Stimulated activated naive CD8-positive, alpha-beta T cell treated with anti-CD3 and anti-CD28 coated beads, Interleukin-15, Interleukin-2, amounts not matched to agents 100 ng/mL and 50 ng/mL, for 24 hours (primary cell): Measurements from ENCODE around the gene INKA2.

Experiments
- H3K27ac Mint-ChIP-seq: one replicate; pipeline ENCODE4 v1.8.0; 2021; ENCODE audit warnings: mild to moderate bottlenecking, mixed read lengths
- H3K27me3 Mint-ChIP-seq: one replicate; pipeline ENCODE4 v1.8.0; 2021; ENCODE audit warnings: mixed read lengths
- H3K36me3 Mint-ChIP-seq: one replicate; pipeline ENCODE4 v1.8.0; 2021; ENCODE audit warnings: low read depth, mixed read lengths
- H3K4me1 Mint-ChIP-seq: one replicate; pipeline ENCODE4 v1.8.0; 2021; ENCODE audit warnings: low read depth, mixed read lengths
- H3K4me3 Mint-ChIP-seq: one replicate; pipeline ENCODE4 v1.8.0; 2021; ENCODE audit warnings: mild to moderate bottlenecking, mixed read lengths
- H3K9me3 Mint-ChIP-seq: one replicate; pipeline ENCODE4 v1.8.0; 2021; ENCODE audit warnings: mixed read lengths

The INKA2 gene

DNA sequence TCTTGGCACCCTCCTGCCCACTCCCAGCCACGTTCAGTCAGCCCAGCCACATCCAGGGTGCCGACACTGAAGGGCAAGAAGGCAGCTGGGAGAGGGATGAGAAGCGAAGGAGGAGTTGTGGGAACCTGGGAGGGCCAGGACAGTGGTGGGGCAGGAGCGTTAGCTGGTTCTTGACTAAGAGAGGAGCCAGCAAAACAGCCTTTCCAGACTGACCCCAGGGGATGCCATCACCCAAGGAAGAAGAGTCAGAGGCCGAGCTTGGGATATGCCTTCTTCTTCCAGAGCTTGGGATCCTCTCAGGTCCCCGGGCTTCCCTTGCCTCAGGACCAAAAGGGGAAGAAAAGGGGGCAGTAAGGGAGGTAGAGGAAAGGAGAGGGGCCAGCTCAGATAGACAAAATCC, 7.2 kb downstream of the INKA2 start:
- no peaks in the 10 kb centered on the region for H3K36me3 Mint-ChIP-seq
- H3K4me1 Mint-ChIP-seq: no peaks in the 10 kb centered on the region
- peaks cover under 1% of the 10 kb centered on the region for H3K27me3 Mint-ChIP-seq
- H3K9me3 Mint-ChIP-seq: no peaks in the 10 kb centered on the region
- H3K27ac Mint-ChIP-seq: no peak overlapping the region
- no peak overlapping the region for H3K4me3 Mint-ChIP-seq

DNA sequence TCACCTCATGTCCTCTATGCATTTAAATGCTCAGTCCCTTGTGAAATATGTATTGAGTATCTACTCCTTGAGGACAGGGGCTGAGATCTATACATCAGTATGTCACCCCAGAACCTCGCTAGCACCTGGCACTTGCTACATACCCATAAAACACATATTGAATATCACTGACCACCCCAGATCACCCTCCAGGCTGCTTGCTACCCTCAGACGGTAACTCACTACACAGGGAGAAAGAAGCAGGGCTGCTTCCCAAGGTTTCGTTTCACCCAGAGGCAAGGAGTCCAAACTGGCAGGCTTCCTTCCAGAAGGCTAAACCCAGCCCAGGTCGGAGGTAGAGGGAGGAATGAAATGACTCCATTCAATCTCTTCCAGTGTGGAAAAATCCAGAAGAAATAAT, 8.5 kb downstream of the INKA2 start:
- H3K9me3 Mint-ChIP-seq: no peaks in the 10 kb centered on the region
- no peaks in the 10 kb centered on the region for H3K36me3 Mint-ChIP-seq
- H3K4me1 Mint-ChIP-seq: no peaks in the 10 kb centered on the region
- H3K27me3 Mint-ChIP-seq: no peaks in the 10 kb centered on the region
- H3K4me3 Mint-ChIP-seq: no peak overlapping the region
- H3K27ac Mint-ChIP-seq: no peak overlapping the region

DNA sequence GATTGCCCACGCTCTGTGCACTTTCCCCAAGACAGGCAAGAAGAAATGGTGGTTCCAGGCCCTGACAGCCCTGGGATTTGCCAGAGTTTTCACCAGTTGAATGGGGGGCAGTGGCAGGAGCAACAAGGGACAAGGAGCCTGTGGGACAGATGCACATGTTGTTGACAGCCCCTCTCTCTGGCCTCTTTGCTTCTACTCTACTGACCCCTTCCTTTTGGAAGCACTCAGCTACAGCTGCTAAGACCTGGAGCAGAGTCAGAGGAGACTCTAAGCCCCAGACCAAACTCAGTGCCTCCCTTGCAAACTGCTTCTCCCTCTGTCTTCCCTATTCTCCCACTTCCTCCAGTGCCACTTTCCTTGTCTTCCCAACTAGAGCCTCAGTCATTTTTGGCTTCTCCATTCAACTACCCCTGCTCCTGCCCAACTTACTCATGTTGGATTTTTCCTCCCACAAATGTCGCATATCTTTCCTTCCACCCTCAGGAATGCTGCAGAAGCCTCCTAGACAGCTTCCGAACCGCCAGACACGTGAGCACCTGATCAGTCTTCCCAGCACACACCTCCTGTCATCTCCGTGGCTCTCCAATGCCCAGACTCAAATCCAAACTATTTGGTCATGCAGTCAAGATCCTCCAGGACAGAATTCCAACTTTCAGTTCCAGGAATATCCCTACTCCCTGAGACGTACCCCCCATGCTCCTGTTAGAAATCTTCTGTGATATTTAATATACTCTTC, 9.1 kb downstream of the INKA2 start:
- Mint-ChIP-seq H3K4me3 (no peak overlapping the region), H3K27me3 (no peaks in the 10 kb centered on the region), H3K9me3 (no peaks in the 10 kb centered on the region), H3K36me3 (no peaks in the 10 kb centered on the region), H3K4me1 (no peaks in the 10 kb centered on the region), H3K27ac (no peak overlapping the region)

- no peak overlapping the region for H3K4me3 Mint-ChIP-seq
- no peaks in the 10 kb centered on the region for H3K4me1 Mint-ChIP-seq
- no peak overlapping the region for H3K27ac Mint-ChIP-seq
- H3K9me3 Mint-ChIP-seq: no peaks in the 10 kb centered on the region
- no peaks in the 10 kb centered on the region for H3K36me3 Mint-ChIP-seq
- H3K27me3 Mint-ChIP-seq: no peaks in the 10 kb centered on the region
These were observed 9.8 kb downstream of the INKA2 start for GRCh38 chr1:111729271-111729921.

- H3K4me3 Mint-ChIP-seq: no peak overlapping the region
- H3K9me3 Mint-ChIP-seq: no peaks in the 10 kb centered on the region
- H3K4me1 Mint-ChIP-seq: peaks cover 4% of the 10 kb centered on the region
- no peaks in the 10 kb centered on the region for H3K27me3 Mint-ChIP-seq
- H3K36me3 Mint-ChIP-seq: no peaks in the 10 kb centered on the region
- no peak overlapping the region for H3K27ac Mint-ChIP-seq
These were observed 12.1 kb downstream of the INKA2 start for GRCh38 chr1:111727056-111727455.

DNA sequence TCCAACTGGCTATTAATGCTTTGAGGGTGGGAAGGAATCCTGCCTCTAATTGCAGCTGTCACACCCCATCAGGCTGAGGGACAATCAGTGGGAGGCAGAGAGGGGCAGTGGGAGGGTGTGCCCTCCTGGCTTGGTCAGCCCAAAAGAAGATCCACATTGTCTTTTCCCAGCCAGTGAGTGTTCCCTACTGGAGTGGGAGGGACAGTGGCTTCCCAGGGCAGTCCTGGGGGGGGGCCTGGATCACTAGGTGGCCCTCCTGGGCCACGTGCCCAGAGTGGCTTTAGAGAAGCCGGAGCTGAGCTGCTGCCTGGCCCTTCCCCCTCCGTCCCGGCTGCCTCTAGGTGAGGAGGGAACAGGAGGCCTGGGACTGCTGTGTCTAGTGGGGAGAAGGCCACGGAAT, 14.0 kb downstream of the INKA2 start:
- Mint-ChIP-seq H3K9me3 (no peaks in the 10 kb centered on the region), H3K27ac (no peak overlapping the region), H3K27me3 (no peaks in the 10 kb centered on the region), H3K4me3 (no peak overlapping the region), H3K4me1 (peaks cover 4% of the 10 kb centered on the region), H3K36me3 (no peaks in the 10 kb centered on the region)

GRCh38 chr1:111723871-111724270, 15.3 kb downstream of the INKA2 start:
- Mint-ChIP-seq H3K27ac (no peak overlapping the region), H3K4me3 (no peak overlapping the region), H3K36me3 (no peaks in the 10 kb centered on the region)

DNA sequence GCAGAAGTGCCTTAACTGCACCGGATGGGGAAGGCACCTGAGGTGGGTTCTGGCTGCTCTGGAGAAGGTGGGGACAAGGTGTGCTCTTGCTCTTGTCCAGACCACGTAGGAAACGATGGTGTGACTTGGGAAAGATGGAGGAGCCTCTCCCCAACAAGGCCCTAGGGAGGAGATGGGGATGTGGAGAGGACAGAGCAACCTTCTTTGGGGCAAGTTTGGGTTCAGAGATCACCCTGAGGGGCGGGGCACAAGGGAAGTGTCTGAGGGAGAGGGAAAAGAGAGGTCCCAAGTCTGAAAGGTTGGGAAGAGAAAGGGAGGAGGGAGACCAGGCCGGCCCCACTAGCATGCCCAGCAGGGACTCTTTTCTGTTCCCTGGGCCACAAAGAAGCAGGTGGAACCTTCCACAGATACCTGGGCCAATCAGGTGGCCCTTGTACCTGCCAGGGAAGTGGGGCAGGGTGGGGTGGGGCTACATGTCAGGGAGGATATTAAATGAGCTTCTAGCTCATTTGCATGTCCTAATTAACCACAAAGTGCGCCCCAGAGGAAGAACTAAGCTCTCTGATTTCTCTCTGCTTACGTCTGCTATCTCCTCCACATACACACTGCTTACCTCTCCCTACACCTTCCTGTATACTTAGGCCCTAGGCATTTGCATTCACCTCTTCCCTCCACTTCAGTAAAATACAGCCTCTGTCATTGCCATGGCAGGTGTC, 15.9 kb downstream of the INKA2 start:
- no peak overlapping the region for H3K4me3 Mint-ChIP-seq
- H3K27ac Mint-ChIP-seq: no peak overlapping the region

More at GRCh38 chr1:111723871-111724270, 15.3 kb downstream of the INKA2 start:
- Mint-ChIP-seq H3K4me1 (peaks cover 4% of the 10 kb centered on the region), H3K9me3 (no peaks in the 10 kb centered on the region), H3K27me3 (no peaks in the 10 kb centered on the region)

GRCh38 chr1:111720977-111721786, 18.0 kb downstream of the INKA2 start:
- no peak overlapping the region for H3K4me3 Mint-ChIP-seq
- peaks cover 4% of the 10 kb centered on the region for H3K4me1 Mint-ChIP-seq
- H3K36me3 Mint-ChIP-seq: peaks cover 11% of the 10 kb centered on the region
- H3K9me3 Mint-ChIP-seq: no peaks in the 10 kb centered on the region
- H3K27ac Mint-ChIP-seq: no peak overlapping the region
- no peaks in the 10 kb centered on the region for H3K27me3 Mint-ChIP-seq

More for the DNA sequence above, 15.9 kb downstream of the INKA2 start:
- H3K36me3 Mint-ChIP-seq: no peaks in the 10 kb centered on the region
- H3K4me1 Mint-ChIP-seq: peaks cover 4% of the 10 kb centered on the region
- H3K27me3 Mint-ChIP-seq: no peaks in the 10 kb centered on the region
- H3K9me3 Mint-ChIP-seq: no peaks in the 10 kb centered on the region

DNA sequence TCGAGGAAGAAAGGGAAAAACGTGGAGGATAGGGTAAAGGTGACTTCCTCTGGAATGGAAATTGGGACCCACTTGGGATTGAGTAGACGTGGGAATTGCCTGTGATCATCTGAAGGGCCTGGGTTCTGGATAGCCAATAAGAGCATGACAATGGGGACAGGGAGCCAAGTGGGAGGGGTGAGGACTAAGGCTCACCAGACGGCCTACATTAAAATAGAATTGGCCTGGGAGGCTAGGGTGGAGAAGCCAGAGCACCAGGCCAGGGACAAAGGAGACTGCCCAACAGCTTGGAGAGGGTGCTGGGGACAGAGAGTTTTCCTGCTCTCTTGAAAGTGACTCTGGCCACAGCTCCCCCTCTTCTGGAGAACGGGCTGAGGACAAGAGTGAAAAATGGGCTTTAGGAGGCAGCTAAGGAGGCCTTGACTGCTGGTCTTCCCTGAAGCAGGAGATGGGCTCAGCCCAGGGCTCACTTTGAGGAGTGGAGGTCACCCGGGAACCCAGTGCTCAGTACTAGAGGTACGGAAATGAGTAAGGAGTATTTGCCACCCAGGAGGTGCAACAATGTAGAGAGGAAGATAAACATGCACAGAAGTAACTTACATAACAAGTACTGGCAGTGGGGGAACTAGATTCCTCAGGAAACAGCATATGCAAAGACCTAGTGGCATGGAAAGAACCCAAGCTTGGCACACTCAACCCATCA, 18.8 kb downstream of the INKA2 start:
- Mint-ChIP-seq H3K4me3 (no peak overlapping the region), H3K27ac (no peak overlapping the region), H3K4me1 (peaks cover 4% of the 10 kb centered on the region), H3K27me3 (no peaks in the 10 kb centered on the region), H3K36me3 (peaks cover 12% of the 10 kb centered on the region), H3K9me3 (no peaks in the 10 kb centered on the region)

DNA sequence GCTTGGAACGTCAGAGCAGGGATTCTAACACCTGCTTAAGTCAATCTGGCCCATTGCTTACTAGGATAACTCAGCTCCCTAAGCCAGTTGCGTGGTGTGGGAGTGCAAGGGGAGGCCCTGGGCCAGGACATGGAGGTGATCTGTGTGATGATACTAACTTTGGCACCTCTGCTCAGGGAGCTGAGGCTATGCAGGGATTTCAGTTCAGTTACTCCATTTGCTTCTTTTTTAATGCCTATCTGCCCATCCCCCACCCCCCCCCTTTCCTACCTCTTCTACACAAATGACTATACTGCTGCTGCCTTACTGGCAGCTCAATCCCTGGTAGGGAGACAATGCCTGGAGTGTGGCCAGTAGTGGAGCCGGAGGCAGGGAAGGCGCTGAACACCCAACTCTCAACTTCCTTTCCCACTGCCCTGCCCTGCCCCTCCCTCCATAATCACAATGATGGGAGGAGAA, 19.5 kb downstream of the INKA2 start:
- no peaks in the 10 kb centered on the region for H3K27me3 Mint-ChIP-seq
- peaks cover 4% of the 10 kb centered on the region for H3K4me1 Mint-ChIP-seq
- no peaks in the 10 kb centered on the region for H3K9me3 Mint-ChIP-seq
- H3K4me3 Mint-ChIP-seq: no peak overlapping the region
- H3K36me3 Mint-ChIP-seq: peaks cover 15% of the 10 kb centered on the region
- H3K27ac Mint-ChIP-seq: no peak overlapping the region

GRCh38 chr1:111719135-111719534, 20.1 kb downstream of the INKA2 start:
- Mint-ChIP-seq H3K27ac (no peak overlapping the region), H3K9me3 (no peaks in the 10 kb centered on the region), H3K27me3 (no peaks in the 10 kb centered on the region), H3K4me1 (peaks cover 4% of the 10 kb centered on the region), H3K36me3 (peaks cover 15% of the 10 kb centered on the region), H3K4me3 (no peak overlapping the region)

DNA sequence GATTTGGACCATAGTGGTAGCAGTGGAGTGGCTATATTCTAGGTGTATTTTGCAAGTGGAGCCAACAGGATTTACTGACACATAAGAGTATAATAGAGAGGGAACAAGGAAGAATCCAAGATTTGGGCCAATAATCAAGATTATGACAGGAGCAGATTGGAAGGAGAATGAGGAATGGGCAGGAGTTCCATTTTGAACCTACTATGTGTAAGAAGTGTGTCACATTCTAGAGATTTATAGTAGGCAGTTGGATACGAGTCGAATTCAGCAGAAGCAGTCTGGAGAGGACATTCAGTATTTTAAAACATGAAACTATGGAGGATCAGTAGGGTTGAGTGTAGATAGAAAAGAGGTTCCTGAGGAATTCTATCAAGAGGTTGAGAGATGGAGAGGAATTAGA, 21.7 kb downstream of the INKA2 start:
- peaks cover 17% of the 10 kb centered on the region for H3K36me3 Mint-ChIP-seq
- no peak overlapping the region for H3K4me3 Mint-ChIP-seq
- H3K27ac Mint-ChIP-seq: no peak overlapping the region
- no peaks in the 10 kb centered on the region for H3K9me3 Mint-ChIP-seq
- peaks cover 4% of the 10 kb centered on the region for H3K4me1 Mint-ChIP-seq
- H3K27me3 Mint-ChIP-seq: no peaks in the 10 kb centered on the region

GRCh38 chr1:111716333-111716732, 22.9 kb downstream of the INKA2 start:
- Mint-ChIP-seq H3K9me3 (no peaks in the 10 kb centered on the region), H3K36me3 (peaks cover 24% of the 10 kb centered on the region), H3K4me3 (no peak overlapping the region), H3K27me3 (no peaks in the 10 kb centered on the region), H3K4me1 (peaks cover 4% of the 10 kb centered on the region), H3K27ac (no peak overlapping the region)
